Mesothelial cell of epicardium (in vitro differentiated cells): Measurements from ENCODE around the gene PLAAT2. TPM values are rescaled to one million over a fixed set of nuclear protein-coding genes. Genes with fewer than 3 reads are reported as not detected.

Experiments
- DNase-seq, 2 experiments: peaks; one replicate each; pipeline ENCODE4 v3.0.0; 2021; ENCODE audit warnings: low spot score in 2 of 2; ENCODE audit not compliant: unreplicated experiment in 2 of 2
- H3K27ac Mint-ChIP-seq: 2 replicates; pipeline ENCODE4 v1.8.0; 2021; ENCODE audit warnings: mixed read lengths
- H3K27me3 Mint-ChIP-seq: 2 replicates; pipeline ENCODE4 v1.8.0; 2021; ENCODE audit warnings: low read depth, mixed read lengths
- H3K36me3 Mint-ChIP-seq: 2 replicates; pipeline ENCODE4 v1.8.0; 2021; ENCODE audit warnings: mixed read lengths
- H3K4me1 Mint-ChIP-seq: 2 replicates; pipeline ENCODE4 v1.8.0; 2021; ENCODE audit warnings: mixed read lengths
- H3K4me3 Mint-ChIP-seq: 2 replicates; pipeline ENCODE4 v1.8.0; 2021; ENCODE audit warnings: mild to moderate bottlenecking, moderate library complexity, mixed read lengths
- H3K9me3 Mint-ChIP-seq: 2 replicates; pipeline ENCODE4 v1.8.0; 2021; ENCODE audit warnings: mixed read lengths
- total RNA-seq: library from RNA; stranded (reverse); gene quantifications from 3 replicates; pipeline ENCODE4 v1.2.1, GENCODE V29; 2021
- TF ChIP-seq, protein P1 (sequence below): fragments of 200-600 bp; sonication (generic); IDR thresholded peaks from one replicate; pipeline ENCODE4 v1.5.0; 2021; ENCODE audit warnings: antibody characterized with exemption; ENCODE audit not compliant: unreplicated experiment

Gene PLAAT2
- total RNA-seq, 1 donor from 2014 or later, result not detected

DNA sequence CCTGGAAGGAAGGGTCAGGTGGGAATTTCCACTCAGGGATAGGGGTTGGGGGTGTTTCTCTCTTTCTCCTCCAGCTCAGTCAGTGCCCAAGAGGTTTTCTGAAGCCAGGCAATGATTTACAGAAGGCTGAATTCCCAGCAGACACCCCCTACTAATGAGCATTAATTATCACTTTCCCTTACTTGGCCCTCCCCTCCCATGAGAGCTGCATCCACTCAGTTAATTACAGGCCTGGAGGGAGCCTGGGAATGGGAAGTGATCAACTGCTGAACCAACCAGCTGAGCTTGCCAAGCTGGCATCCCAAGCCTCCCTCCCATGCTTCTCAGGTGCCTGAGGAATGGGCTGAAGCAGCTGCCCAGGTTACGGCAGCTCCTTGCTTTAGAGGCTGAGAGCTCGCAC is 56.3 kb downstream of the PLAAT2 start:
- no peaks in the 10 kb centered on the region for H3K27me3 Mint-ChIP-seq
- TF ChIP-seq, protein P1, sequence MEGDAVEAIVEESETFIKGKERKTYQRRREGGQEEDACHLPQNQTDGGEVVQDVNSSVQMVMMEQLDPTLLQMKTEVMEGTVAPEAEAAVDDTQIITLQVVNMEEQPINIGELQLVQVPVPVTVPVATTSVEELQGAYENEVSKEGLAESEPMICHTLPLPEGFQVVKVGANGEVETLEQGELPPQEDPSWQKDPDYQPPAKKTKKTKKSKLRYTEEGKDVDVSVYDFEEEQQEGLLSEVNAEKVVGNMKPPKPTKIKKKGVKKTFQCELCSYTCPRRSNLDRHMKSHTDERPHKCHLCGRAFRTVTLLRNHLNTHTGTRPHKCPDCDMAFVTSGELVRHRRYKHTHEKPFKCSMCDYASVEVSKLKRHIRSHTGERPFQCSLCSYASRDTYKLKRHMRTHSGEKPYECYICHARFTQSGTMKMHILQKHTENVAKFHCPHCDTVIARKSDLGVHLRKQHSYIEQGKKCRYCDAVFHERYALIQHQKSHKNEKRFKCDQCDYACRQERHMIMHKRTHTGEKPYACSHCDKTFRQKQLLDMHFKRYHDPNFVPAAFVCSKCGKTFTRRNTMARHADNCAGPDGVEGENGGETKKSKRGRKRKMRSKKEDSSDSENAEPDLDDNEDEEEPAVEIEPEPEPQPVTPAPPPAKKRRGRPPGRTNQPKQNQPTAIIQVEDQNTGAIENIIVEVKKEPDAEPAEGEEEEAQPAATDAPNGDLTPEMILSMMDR, result no peak
- H3K36me3 Mint-ChIP-seq, result no peaks in the 10 kb centered on the region
- peaks cover 15% of the 10 kb centered on the region for H3K4me1 Mint-ChIP-seq
- no peak for DNase-seq
- no peaks in the 10 kb centered on the region for H3K9me3 Mint-ChIP-seq
- no peak overlapping the region for H3K4me3 Mint-ChIP-seq
- H3K27ac Mint-ChIP-seq, result no peak overlapping the region

DNA sequence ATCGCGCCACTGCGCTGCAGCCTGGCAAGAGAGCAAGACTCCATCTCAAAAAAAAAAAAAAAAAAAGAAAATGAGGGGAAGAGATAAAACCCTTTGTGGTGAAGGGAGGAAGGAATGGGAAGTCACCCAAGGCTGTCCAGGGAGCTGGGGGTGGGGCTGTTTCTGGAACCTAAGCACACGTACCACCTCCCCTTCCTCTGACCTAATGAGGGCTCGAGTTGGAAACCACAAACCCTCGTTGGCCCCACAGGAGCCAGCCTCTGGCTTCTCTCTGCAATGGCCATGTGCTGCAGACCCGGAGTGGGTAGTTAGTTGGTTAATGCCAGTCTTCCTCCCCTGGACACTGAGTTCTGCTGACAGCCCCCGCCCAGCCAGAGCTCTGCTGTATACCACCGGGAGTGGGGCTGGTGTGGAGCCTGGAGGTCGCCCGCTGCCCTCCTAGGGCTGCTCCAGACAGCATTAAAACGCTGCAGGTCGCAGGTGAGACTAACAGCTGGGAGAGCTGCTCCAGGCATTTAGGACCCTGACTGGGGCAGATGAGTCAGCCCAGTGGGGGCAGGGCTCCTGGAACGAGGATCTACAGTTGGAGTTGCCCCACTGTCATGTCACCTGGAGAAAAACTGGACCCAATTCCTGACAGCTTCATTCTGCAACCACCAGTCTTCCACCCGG is 57.2 kb downstream of the PLAAT2 start, which contains the start of gene LGALS12:
Gene LGALS12, plus strand, starts transcription at position 228 of the 672 bp plus-strand sequence. Its CDS starts 375 bp downstream, at position 603.
- TF ChIP-seq, protein P1, result no peak
- Mint-ChIP-seq H3K9me3 (no peaks in the 10 kb centered on the region), H3K36me3 (no peaks in the 10 kb centered on the region), H3K27me3 (no peaks in the 10 kb centered on the region), H3K4me1 (peaks cover 16% of the 10 kb centered on the region), H3K4me3 (no peak within 1 kb of the TSS), H3K27ac (no peak within 1 kb of the TSS)
- DNase-seq, result no peak

DNA sequence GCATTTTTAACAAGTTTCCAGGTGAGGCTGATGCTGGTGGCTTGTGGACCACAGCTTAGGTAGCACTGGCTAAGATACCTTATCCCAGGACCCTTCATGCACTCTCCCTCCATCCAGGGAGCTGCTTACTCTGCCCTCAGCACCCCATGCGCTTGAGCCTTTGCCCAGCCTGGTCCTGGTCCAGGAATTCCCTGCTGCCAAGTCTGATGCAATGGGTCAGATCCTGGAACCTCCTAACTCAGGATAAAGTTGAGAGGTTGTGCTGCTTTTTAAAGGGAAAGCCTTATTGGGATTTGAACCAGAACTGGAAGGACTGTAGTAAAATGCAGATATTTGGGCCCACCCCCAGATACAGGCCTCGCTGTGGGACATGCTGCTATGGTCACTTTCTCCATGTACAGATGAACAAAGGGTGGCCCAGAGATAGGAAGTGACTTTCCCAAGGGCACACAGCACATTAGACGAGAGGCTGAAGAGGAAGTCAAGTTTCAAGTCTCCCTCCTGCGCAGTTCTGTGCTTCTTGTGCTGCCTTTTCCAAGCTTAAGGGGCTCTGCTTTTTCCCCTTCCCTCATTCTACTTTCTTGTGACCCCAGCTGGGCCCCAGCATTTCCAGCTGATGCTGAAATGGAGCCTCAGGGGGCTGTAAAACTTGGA is 58.1 kb downstream of the PLAAT2 start:
- TF ChIP-seq, protein P1, result no peak
- H3K4me3 Mint-ChIP-seq, result no peak overlapping the region
- peaks cover 16% of the 10 kb centered on the region for H3K4me1 Mint-ChIP-seq
- DNase-seq, result no peak
- peaks cover 7% of the 10 kb centered on the region for H3K9me3 Mint-ChIP-seq
- H3K27ac Mint-ChIP-seq, result no peak overlapping the region
- H3K36me3 Mint-ChIP-seq, result peaks cover 4% of the 10 kb centered on the region
- H3K27me3 Mint-ChIP-seq, result no peaks in the 10 kb centered on the region

DNA sequence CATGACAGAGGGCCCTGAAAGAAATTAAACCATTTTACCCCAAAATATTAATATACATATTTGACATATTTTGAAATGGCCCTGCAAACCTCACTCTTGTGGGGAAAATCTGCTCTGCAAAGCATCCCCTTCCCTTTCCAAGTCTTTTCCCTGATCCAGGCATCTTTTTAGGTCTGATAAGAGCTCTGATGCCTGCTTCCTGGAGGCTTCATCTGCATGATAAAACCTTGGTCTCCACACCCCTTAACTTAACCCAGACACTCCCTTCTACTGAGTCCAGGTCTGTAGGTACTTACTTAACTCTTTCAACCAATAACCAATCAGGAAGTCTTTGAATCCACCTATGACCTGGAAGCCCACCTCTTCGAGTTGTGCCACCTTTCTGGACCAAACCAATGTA is 59.1 kb downstream of the PLAAT2 start:
- no peak for DNase-seq
- H3K36me3 Mint-ChIP-seq, result peaks cover 4% of the 10 kb centered on the region
- no peak overlapping the region for H3K27ac Mint-ChIP-seq
- peaks cover 16% of the 10 kb centered on the region for H3K4me1 Mint-ChIP-seq
- no peaks in the 10 kb centered on the region for H3K27me3 Mint-ChIP-seq
- peaks cover 17% of the 10 kb centered on the region for H3K9me3 Mint-ChIP-seq
- no peak overlapping the region for H3K4me3 Mint-ChIP-seq
- TF ChIP-seq, protein P1, result no peak

DNA sequence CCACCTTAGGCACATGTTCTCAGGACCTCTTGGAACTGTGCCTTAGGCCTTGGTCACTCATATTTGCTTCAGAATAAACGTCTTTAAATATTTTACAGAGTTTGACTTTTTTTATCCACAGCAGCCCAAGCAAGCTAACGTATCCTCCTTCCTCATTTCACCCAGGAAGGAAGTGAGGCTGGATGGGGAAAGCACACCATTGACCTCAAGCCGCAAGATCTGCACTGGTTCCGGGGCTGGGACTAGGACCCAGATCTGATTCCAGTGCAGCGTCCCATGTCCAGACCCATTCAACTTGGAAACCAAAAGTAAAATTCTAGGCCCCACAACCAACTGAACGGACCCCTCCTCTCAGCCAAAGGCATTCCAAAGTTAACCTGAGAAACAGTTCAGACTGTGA is 59.7 kb downstream of the PLAAT2 start:
- Mint-ChIP-seq H3K4me1 (peaks cover 16% of the 10 kb centered on the region), H3K9me3 (peaks cover 17% of the 10 kb centered on the region), H3K4me3 (no peak overlapping the region), H3K27ac (no peak overlapping the region), H3K36me3 (peaks cover 4% of the 10 kb centered on the region), H3K27me3 (no peaks in the 10 kb centered on the region)
- no peak for DNase-seq
- TF ChIP-seq, protein P1, result no peak

Other genes with a start within 250 kb of the PLAAT2 start
- gene SLC22A9, start 193.6 kb downstream of the PLAAT2 start, total RNA-seq, result not detected in 3 replicates
- gene PLAAT5, start 72.2 kb downstream of the PLAAT2 start, total RNA-seq, result 1.9 to 2.2 TPM (median 1.9 TPM) in 3 replicates
- gene LGALS12, start 57.3 kb downstream of the PLAAT2 start, total RNA-seq, result 0.58 to 0.89 TPM (median 0.79 TPM) in 3 replicates
- gene PLAAT4, start 26.6 kb downstream of the PLAAT2 start, total RNA-seq, result 1.2 to 1.9 TPM (median 1.7 TPM) in 3 replicates
- 0.89 to 1.6 TPM (median 1.5 TPM) in 3 replicates for gene PLAAT3, start 51.1 kb upstream of the PLAAT2 start, total RNA-seq
- 19.6 to 21.6 TPM (median 20.0 TPM) in 3 replicates for gene ATL3, start 108.0 kb upstream of the PLAAT2 start, total RNA-seq
- 92.4 to 93.5 TPM (median 93.2 TPM) in 3 replicates for gene RTN3, start 118.1 kb upstream of the PLAAT2 start, total RNA-seq
- gene ZFTA, start 205.4 kb upstream of the PLAAT2 start, total RNA-seq, result 56.8 to 62.1 TPM (median 58.5 TPM) in 3 replicates